Smooth muscle cell (in vitro differentiated cells): ENCODE data around the gene TAF13. TPM values are rescaled to one million over a fixed set of nuclear protein-coding genes. Genes with fewer than 3 reads are reported as not detected.
"Not testable (repeated sequence)": the region's sequence is repeated elsewhere in the genome, so short reads cannot be mapped to it uniquely, and the experiment has no call there.

ENCODE experiments used
- DNase-seq: peaks from one replicate; lab custom pipeline; 2025; ENCODE audit not compliant: unreplicated experiment; lab: John Stamatoyannopoulos, UW
- H2AFZ ChIP-seq: fragments of 200-600 bp; sonication (generic); 2 replicates; pipeline ENCODE4 v1.6.0; 2016; ENCODE audit warnings: antibody characterized with exemption, low read depth, mild to moderate bottlenecking
- H3F3A ChIP-seq: fragments of 200-600 bp; sonication (generic); 2 replicates; pipeline ENCODE4 v1.6.0; 2017; ENCODE audit warnings: antibody characterized with exemption, low read depth
- H3K27ac ChIP-seq: fragments of 200-600 bp; sonication (generic); 2 replicates; pipeline ENCODE4 v1.5.1; 2016; ENCODE audit warnings: low read depth, mild to moderate bottlenecking
- H3K27me3 ChIP-seq: fragments of 200-600 bp; sonication (generic); 2 replicates; pipeline ENCODE4 v1.6.1; 2016; ENCODE audit warnings: low read depth, mild to moderate bottlenecking
- H3K36me3 ChIP-seq: fragments of 200-600 bp; sonication (generic); 2 replicates; pipeline ENCODE4 v1.5.1; 2016; ENCODE audit warnings: low read depth
- H3K4me1 ChIP-seq: fragments of 200-600 bp; sonication (generic); 2 replicates; pipeline ENCODE4 v1.5.1; 2016; ENCODE audit warnings: low read depth
- H3K4me2 ChIP-seq: fragments of 200-600 bp; sonication (generic); 2 replicates; pipeline ENCODE4 v1.6.0; 2016; ENCODE audit warnings: mild to moderate bottlenecking
- H3K4me3 ChIP-seq: fragments of 200-600 bp; sonication (generic); 2 replicates; pipeline ENCODE4 v1.5.1; 2016; ENCODE audit warnings: mild to moderate bottlenecking
- H3K79me2 ChIP-seq: fragments of 200-600 bp; sonication (generic); 2 replicates; pipeline ENCODE4 v1.6.0; 2016; ENCODE audit warnings: low read depth, mild to moderate bottlenecking
- H3K9ac ChIP-seq: fragments of 200-600 bp; sonication (generic); 2 replicates; pipeline ENCODE4 v1.6.0; 2016; ENCODE audit warnings: low read depth
- H3K9me3 ChIP-seq: fragments of 200-600 bp; sonication (generic); replicated peaks from 2 replicates; pipeline ENCODE4 v1.5.1; 2016; ENCODE audit warnings: low read depth
- H4K20me1 ChIP-seq: fragments of 200-600 bp; sonication (generic); 2 replicates; pipeline ENCODE4 v1.6.0; 2016; ENCODE audit warnings: low read depth
- CTCF ChIP-seq: fragments of 200-600 bp; sonication (generic); IDR thresholded peaks from 2 replicates; pipeline ENCODE4 v1.5.1; 2017; ENCODE audit warnings: borderline replicate concordance, mild to moderate bottlenecking, antibody characterized with exemption; ENCODE audit not compliant: insufficient read depth, poor library complexity, severe bottlenecking
- whole genome bisulfite sequencing: methylation state at CpG from one replicate; pipeline ENCODE4 v1.1.7; 2016; ENCODE audit warnings: low lambda C conversion rate; 5-methylcytosine and 5-hydroxymethylcytosine counted together
- polyA plus RNA-seq: library from polyadenylated mRNA; unstranded; fragments of >200 nt; fragmentation: Nextera tagmentation; extraction: Ambion mirVana; gene quantifications from 2 replicates; pipeline ENCODE4 v1.2.1, GENCODE V29; 2016
- total RNA-seq: library from RNA; depleted of rRNA; stranded (reverse); fragments of >200 nt; gene quantifications from 2 replicates; pipeline ENCODE4 v1.2.3, GENCODE V29; 2014

TAF13 gene
- total and polyA plus RNA-seq, 2 experiments from 2014 or later: 30.1 to 110 TPM

GRCh38 chr1:109040627-109040988 is 35.2 kb downstream of the TAF13 start:
- Histone ChIP-seq H3K9ac (peak overlapping the region; percentile 40), H3K79me2 (peaks cover 52% of the 10 kb centered on the region)

GRCh38 chr1:109034382-109034781 is 41.4 kb downstream of the TAF13 start:
- no peak for TF ChIP-seq CTCF
- Histone ChIP-seq H3K27me3 (no peaks in the 10 kb centered on the region), H3K4me1 (no peaks in the 10 kb centered on the region), H3K27ac (no peak overlapping the region), H3K9me3 (no peaks in the 10 kb centered on the region), H3K4me2 (no peak overlapping the region), H3F3A (no peaks in the 10 kb centered on the region), H3K9ac (no peak overlapping the region), H4K20me1 (peaks cover 42% of the 10 kb centered on the region), H3K79me2 (peaks cover 64% of the 10 kb centered on the region), H2AFZ (no peak overlapping the region), H3K4me3 (no peak overlapping the region), H3K36me3 (no peaks in the 10 kb centered on the region)
- 87% methylated on average over 2 of the region's 2 CpGs for WGBS
- DNase-seq: no peak

More at GRCh38 chr1:109040627-109040988, 35.2 kb downstream of the TAF13 start:
- no peak overlapping the region for H3K27ac ChIP-seq
- H2AFZ ChIP-seq: peak overlapping the region; percentile 75
- H3K27me3 ChIP-seq: no peaks in the 10 kb centered on the region
- peak overlapping the region; percentile 91 for H3K4me3 ChIP-seq
- peaks cover 3% of the 10 kb centered on the region for H3F3A ChIP-seq
- peaks cover 10% of the 10 kb centered on the region for H3K4me1 ChIP-seq
- TF ChIP-seq CTCF: no peak
- no peak for DNase-seq
- 34% methylated on average over 3 of the region's 3 CpGs for WGBS
- peak overlapping the region; percentile 93 for H3K4me2 ChIP-seq
- H3K36me3 ChIP-seq: no peaks in the 10 kb centered on the region
- H3K9me3 ChIP-seq: no peaks in the 10 kb centered on the region
- H4K20me1 ChIP-seq: peaks cover 2% of the 10 kb centered on the region

- not testable (repeated sequence) for H3K4me2 ChIP-seq, H2AFZ ChIP-seq, DNase-seq, H3K36me3 ChIP-seq, H3K9ac ChIP-seq, H3K27ac ChIP-seq, H3F3A ChIP-seq, H3K27me3 ChIP-seq, H3K9me3 ChIP-seq, H3K4me3 ChIP-seq, H3K4me1 ChIP-seq
- Histone ChIP-seq H4K20me1 (peaks cover 34% of the 10 kb centered on the region), H3K79me2 (peaks cover 60% of the 10 kb centered on the region)
- WGBS: 97% methylated on average over 8 of the region's 8 CpGs
Observed at GRCh38 chr1:109029493-109029892, 46.3 kb downstream of the TAF13 start.

- no peak overlapping the region for H3K27ac ChIP-seq
- H3K4me3 ChIP-seq: no peak overlapping the region
- H3F3A ChIP-seq: no peaks in the 10 kb centered on the region
- H3K9ac ChIP-seq: no peak overlapping the region
- no peaks in the 10 kb centered on the region for H3K4me1 ChIP-seq
- no peaks in the 10 kb centered on the region for H3K27me3 ChIP-seq
- no peak for DNase-seq
- H3K9me3 ChIP-seq: no peaks in the 10 kb centered on the region
- TF ChIP-seq CTCF: peak; percentile 9
- peaks cover 61% of the 10 kb centered on the region for H3K79me2 ChIP-seq
- H3K4me2 ChIP-seq: no peak overlapping the region
- H3K36me3 ChIP-seq: no peaks in the 10 kb centered on the region
- no peak overlapping the region for H2AFZ ChIP-seq
- peaks cover 26% of the 10 kb centered on the region for H4K20me1 ChIP-seq
Observed at GRCh38 chr1:109027841-109028240, 48.0 kb downstream of the TAF13 start.
